B cell (primary cell): Measurements from ENCODE around the gene DOCK1. TPM values are rescaled to one million over a fixed set of nuclear protein-coding genes. Genes with fewer than 3 reads are reported as not detected.

ENCODE experiments used
- ATAC-seq: fragments of 200-7000 bp; cut with Tn5 transposase; one replicate; pipeline ENCODE4 v1.10.0; 2021; ENCODE audit warnings: low read depth, mild to moderate bottlenecking, moderate number of reproducible peaks, moderate library complexity
- CTCF ChIA-PET: fragments of 350-600 bp; sonication (Branson Sonifier 250); formaldehyde crosslinking; loops from one replicate; lab custom pipeline; 2021; ENCODE audit warnings: antibody characterized with exemption, inconsistent platforms; lab: Charles Lee
- POLR2A ChIA-PET: fragments of 350-600 bp; sonication (Branson Sonifier 250); formaldehyde crosslinking; loops from one replicate; lab custom pipeline; 2021; ENCODE audit warnings: antibody characterized with exemption; lab: Charles Lee
- DNase-seq: peaks from one replicate; pipeline ENCODE4 v3.0.0; 2013
- H2AFZ ChIP-seq: 2 replicates; pipeline ENCODE4 v1.6.1; 2012; ENCODE audit warnings: mild to moderate bottlenecking, low read depth, low read length; ENCODE audit not compliant: insufficient read depth, poor library complexity, severe bottlenecking
- H3K27ac ChIP-seq, 2 donors: 1 replicate in 1 of 2; 2 replicates in 1 of 2; pipeline ENCODE4 v1.5.1; 2012 to 2013; ENCODE audit warnings: low read length in 2 of 2, mild to moderate bottlenecking in 2 of 2, moderate library complexity in 1 of 2
- H3K27me3 ChIP-seq, 4 experiments: fragments of 200-600 bp in 1 of 4; sonication (generic) in 1 of 4; replicated peaks in 1 of 4; 1 replicate in 2 of 4; 2 replicates in 2 of 4; pipeline versions ENCODE4 v1.6.1 to v1.7.0; 2013 to 2016; ENCODE audit warnings: low read length in 3 of 4, mild to moderate bottlenecking in 2 of 4, mixed read lengths in 1 of 4, moderate library complexity in 1 of 4; ENCODE audit not compliant: insufficient read depth in 4 of 4, control insufficient read depth in 3 of 4; ENCODE audit errors: control extremely low read depth in 1 of 4
- H3K36me3 ChIP-seq, 2 experiments: replicated peaks in 1 of 2; 1 replicate in 1 of 2; 2 replicates in 1 of 2; pipeline versions ENCODE4 v1.6.1 to v1.7.1; 2013; ENCODE audit warnings: low read length in 1 of 2; ENCODE audit not compliant: insufficient read depth in 2 of 2, control insufficient read depth in 1 of 2; ENCODE audit errors: control extremely low read depth in 1 of 2, extremely low read depth in 1 of 2
- H3K4me1 ChIP-seq, 2 donors: fragments of 200-600 bp in 1 of 2; sonication (generic) in 1 of 2; 1 replicate in 1 of 2; 2 replicates in 1 of 2; pipeline versions ENCODE4 v1.5.1 to v1.6.1; 2013 to 2017; ENCODE audit warnings: low read length in 2 of 2; ENCODE audit not compliant: control insufficient read depth in 2 of 2, insufficient read depth in 2 of 2
- H3K4me2 ChIP-seq: replicated peaks from 2 replicates; pipeline ENCODE3; 2012; ENCODE audit warnings: mild to moderate bottlenecking, low read depth, low read length; ENCODE audit not compliant: poor library complexity, severe bottlenecking
- H3K4me3 ChIP-seq, 5 experiments: fragments of 200-600 bp in 1 of 5; sonication (generic) in 1 of 5; 1 replicate in 3 of 5; 2 replicates in 2 of 5; pipeline versions ENCODE4 v1.5.1 to v1.7.0; 2011 to 2016; ENCODE audit warnings: low read length in 4 of 5, mild to moderate bottlenecking in 4 of 5, low read depth in 2 of 5, control low read depth in 1 of 5, moderate library complexity in 1 of 5; ENCODE audit not compliant: insufficient read depth in 1 of 5; ENCODE audit errors: control extremely low read depth in 1 of 5, extremely low read depth in 1 of 5
- H3K79me2 ChIP-seq: fragments of 200-600 bp; sonication (generic); one replicate; pipeline ENCODE4 v1.6.0; 2016; ENCODE audit warnings: low read length; ENCODE audit not compliant: control insufficient read depth, insufficient read depth
- H3K9ac ChIP-seq: fragments of 200-600 bp; sonication (generic); 2 replicates; pipeline ENCODE4 v1.6.1; 2017; ENCODE audit warnings: mild to moderate bottlenecking, low read length, moderate library complexity
- H3K9me3 ChIP-seq, 3 donors: one replicate each; pipeline versions ENCODE4 v1.6.1 to v1.7.1; 2013; ENCODE audit warnings: low read length in 2 of 3; ENCODE audit not compliant: control insufficient read depth in 2 of 3, insufficient read depth in 1 of 3; ENCODE audit errors: control extremely low read depth in 1 of 3
- H4K20me1 ChIP-seq: 2 replicates; pipeline ENCODE4 v1.6.0; 2012; ENCODE audit warnings: mild to moderate bottlenecking, low read length; ENCODE audit not compliant: insufficient read depth, control insufficient read depth, poor library complexity, severe bottlenecking
- H3K27ac Mint-ChIP-seq: one replicate; pipeline ENCODE4 v1.8.0; 2021; ENCODE audit warnings: mixed read lengths
- H3K27me3 Mint-ChIP-seq: one replicate; pipeline ENCODE4 v1.8.0; 2021; ENCODE audit warnings: mixed read lengths
- H3K4me1 Mint-ChIP-seq: one replicate; pipeline ENCODE4 v1.8.0; 2021; ENCODE audit warnings: mixed read lengths
- H3K4me3 Mint-ChIP-seq: one replicate; pipeline ENCODE4 v1.8.0; 2021; ENCODE audit warnings: mixed read lengths
- H3K9me3 Mint-ChIP-seq: one replicate; pipeline ENCODE4 v1.8.0; 2022; ENCODE audit warnings: mixed read lengths; ENCODE audit not compliant: insufficient read depth
- CTCF ChIP-seq: fragments of 200-600 bp; IDR thresholded peaks from one replicate; pipeline ENCODE4 v1.8.0; 2022; ENCODE audit warnings: antibody characterized with exemption, mild to moderate bottlenecking
- EZH2 ChIP-seq: IDR thresholded peaks from 2 replicates; pipeline ENCODE4 v1.6.1; 2012; ENCODE audit warnings: borderline replicate concordance, low read depth, mild to moderate bottlenecking, moderate library complexity, low read length; ENCODE audit not compliant: insufficient read depth, poor library complexity, severe bottlenecking
- WGBS: methylation state at CpG from one replicate; pipeline ENCODE4 v1.1.5; 2013; ENCODE audit warnings: missing lambda C conversion rate; ENCODE audit not compliant: insufficient coverage; 5-methylcytosine and 5-hydroxymethylcytosine counted together
- intact Hi-C: fragments of 100-400 bp; cut with micrococcal nuclease; formaldehyde crosslinking; loops from one replicate; pipeline ENCODE4 v1.10.0; 2022
- polyA plus RNA-seq: library from polyadenylated mRNA; depleted of rRNA; stranded (reverse); fragments of >200 nt; gene quantifications from 2 replicates; pipeline ENCODE4 v1.2.3, GENCODE V29; 2012
- total RNA-seq, 2 donors: library from RNA; stranded (reverse); fragments of 120-200 nt in 1 of 2; gene quantifications; 1 replicate in 1 of 2; 2 replicates in 1 of 2; pipeline versions ENCODE4 v1.2.3 to v1.2.4, GENCODE V29; 2013 to 2022

The DOCK1 gene
- total and polyA plus RNA-seq, 2 donors (not counting 1 experiment from before 2014, with no cell fraction given) = not detected

- no peaks in the 10 kb centered on the region for H3K79me2 ChIP-seq
- DNase-seq (no peak), ATAC-seq (no peak)
- no peak for TF ChIP-seq CTCF
- no peak for TF ChIP-seq EZH2
- no peak overlapping the region for H2AFZ ChIP-seq
- no peak overlapping the region for H3K27ac ChIP-seq
- POLR2A ChIA-PET = no interaction called here
- no peak overlapping the region for H3K4me3 ChIP-seq
- H3K27me3 ChIP-seq = no peaks in the 10 kb centered on the region
- WGBS = 83% methylated on average over 15 of the region's 17 CpGs
- no peak overlapping the region for H3K4me2 ChIP-seq
- no peaks in the 10 kb centered on the region for H4K20me1 ChIP-seq
- Mint-ChIP-seq H3K4me3 (no peak overlapping the region), H3K27ac (no peak overlapping the region), H3K4me1 (no peaks in the 10 kb centered on the region), H3K27me3 (no peaks in the 10 kb centered on the region), H3K9me3 (no peaks in the 10 kb centered on the region)
- no peak overlapping the region for H3K9ac ChIP-seq
- no peaks in the 10 kb centered on the region for H3K9me3 ChIP-seq
- H3K36me3 ChIP-seq = no peaks in the 10 kb centered on the region
- CTCF ChIA-PET = no interaction called here
- intact Hi-C loops = no loop called here
- H3K4me1 ChIP-seq = no peaks in the 10 kb centered on the region
Observed at GRCh38 chr10:126930131-126930882, 25.1 kb downstream of the DOCK1 start.

GRCh38 chr10:126930883-126931503 lies 25.8 kb downstream of the DOCK1 start:
- no peak overlapping the region for H3K27ac Mint-ChIP-seq
- WGBS = 93% methylated on average over 10 of the region's 11 CpGs
- TF ChIP-seq EZH2 = no peak
- no peak for TF ChIP-seq CTCF
- intact Hi-C loops = no loop called here
- Histone ChIP-seq H3K9ac (no peak overlapping the region), H3K4me3 (no peak overlapping the region), H3K27ac (no peak overlapping the region), H3K79me2 (no peaks in the 10 kb centered on the region), H3K36me3 (no peaks in the 10 kb centered on the region), H2AFZ (no peak overlapping the region), H3K9me3 (no peaks in the 10 kb centered on the region), H4K20me1 (no peaks in the 10 kb centered on the region), H3K4me1 (no peaks in the 10 kb centered on the region), H3K27me3 (no peaks in the 10 kb centered on the region), H3K4me2 (no peak overlapping the region)
- H3K27me3 Mint-ChIP-seq = no peaks in the 10 kb centered on the region
- H3K4me1 Mint-ChIP-seq = no peaks in the 10 kb centered on the region
- H3K9me3 Mint-ChIP-seq = no peaks in the 10 kb centered on the region
- no peak overlapping the region for H3K4me3 Mint-ChIP-seq
- POLR2A ChIA-PET = no interaction called here
- no peak for ATAC-seq
- CTCF ChIA-PET = no interaction called here
- no peak for DNase-seq
